HUES64 (cell line): Measurements from ENCODE around the gene RIN3.

Source experiments
- H3K27ac ChIP-seq: 2 replicates; pipeline ENCODE4 v1.7.0; 2013; ENCODE audit warnings: low read depth, low read length, inconsistent platforms
- H3K27me3 ChIP-seq: 2 replicates; pipeline ENCODE4 v1.6.1; 2013; ENCODE audit warnings: mild to moderate bottlenecking, low read length; ENCODE audit not compliant: insufficient read depth
- H3K36me3 ChIP-seq: 2 replicates; pipeline ENCODE4 v1.6.1; 2013; ENCODE audit warnings: mild to moderate bottlenecking, low read length; ENCODE audit not compliant: insufficient read depth
- H3K4me1 ChIP-seq: 2 replicates; pipeline ENCODE4 v1.6.1; 2013; ENCODE audit warnings: mild to moderate bottlenecking, low read length, moderate library complexity; ENCODE audit not compliant: insufficient read depth
- H3K4me3 ChIP-seq: 2 replicates; pipeline ENCODE4 v1.5.1; 2013; ENCODE audit warnings: mild to moderate bottlenecking, low read length, moderate library complexity
- H3K9ac ChIP-seq: 2 replicates; pipeline ENCODE4 v1.6.1; 2013; ENCODE audit warnings: mild to moderate bottlenecking, low read depth, low read length
- H3K9me3 ChIP-seq: 2 replicates; pipeline ENCODE4 v1.6.1; 2013; ENCODE audit warnings: low read depth, low read length; ENCODE audit not compliant: insufficient read depth
- WGBS: fragments of 150-250, 120-280 bp; methylation state at CpG from one replicate; pipeline ENCODE4 v1.1.7; 2013; ENCODE audit warnings: missing lambda C conversion rate; 5-methylcytosine and 5-hydroxymethylcytosine counted together

The RIN3 gene

DNA sequence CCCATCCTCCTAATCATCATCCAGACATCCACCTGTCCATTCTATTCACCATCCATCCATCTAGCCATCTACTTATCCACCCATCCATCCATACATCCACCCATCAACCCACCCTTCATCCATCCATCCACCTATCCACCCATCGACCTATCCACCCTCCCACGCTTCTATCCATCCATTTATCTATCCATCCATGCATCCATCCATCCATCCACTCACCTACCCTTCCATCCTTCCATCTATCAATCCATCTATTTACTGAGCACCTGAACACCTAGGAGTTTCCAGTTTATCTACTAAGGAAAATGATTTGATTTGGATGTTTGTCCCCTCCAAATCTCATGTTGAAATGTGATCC lies 7.5 kb downstream of the RIN3 start:
- Histone ChIP-seq H3K36me3 (no peaks in the 10 kb centered on the region), H3K9ac (no peak overlapping the region), H3K27ac (no peak overlapping the region), H3K9me3 (no peaks in the 10 kb centered on the region), H3K4me1 (no peaks in the 10 kb centered on the region), H3K27me3 (peaks cover 8% of the 10 kb centered on the region), H3K4me3 (no peak overlapping the region)
- 94% methylated on average over 2 of the region's 2 CpGs for WGBS

DNA sequence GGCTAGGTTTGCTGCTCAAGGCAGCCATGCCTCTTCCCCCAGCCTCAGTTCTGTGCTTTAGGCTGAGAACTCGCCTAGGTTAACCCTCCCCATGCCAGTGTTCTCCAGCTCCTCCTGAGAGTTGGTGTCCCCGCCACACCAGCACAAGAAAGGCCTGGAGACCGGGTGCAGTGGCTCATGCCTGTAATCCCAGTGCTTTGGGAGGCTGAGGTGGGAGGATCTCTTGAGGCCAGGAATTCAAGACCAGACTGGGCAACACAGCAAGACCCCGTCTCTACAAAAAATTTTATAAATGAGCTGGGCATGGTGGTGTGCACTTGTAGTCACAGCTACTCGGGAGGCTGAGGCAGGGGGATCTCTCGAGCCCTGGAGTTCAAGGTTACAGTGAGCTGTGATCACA lies 10.2 kb downstream of the RIN3 start:
- WGBS: 89% methylated on average over 6 of the region's 6 CpGs
- H3K27ac ChIP-seq: no peak overlapping the region
- H3K9me3 ChIP-seq: no peaks in the 10 kb centered on the region
- H3K4me1 ChIP-seq: no peaks in the 10 kb centered on the region
- no peak overlapping the region for H3K9ac ChIP-seq
- no peaks in the 10 kb centered on the region for H3K27me3 ChIP-seq
- H3K4me3 ChIP-seq: no peak overlapping the region
- H3K36me3 ChIP-seq: no peaks in the 10 kb centered on the region

DNA sequence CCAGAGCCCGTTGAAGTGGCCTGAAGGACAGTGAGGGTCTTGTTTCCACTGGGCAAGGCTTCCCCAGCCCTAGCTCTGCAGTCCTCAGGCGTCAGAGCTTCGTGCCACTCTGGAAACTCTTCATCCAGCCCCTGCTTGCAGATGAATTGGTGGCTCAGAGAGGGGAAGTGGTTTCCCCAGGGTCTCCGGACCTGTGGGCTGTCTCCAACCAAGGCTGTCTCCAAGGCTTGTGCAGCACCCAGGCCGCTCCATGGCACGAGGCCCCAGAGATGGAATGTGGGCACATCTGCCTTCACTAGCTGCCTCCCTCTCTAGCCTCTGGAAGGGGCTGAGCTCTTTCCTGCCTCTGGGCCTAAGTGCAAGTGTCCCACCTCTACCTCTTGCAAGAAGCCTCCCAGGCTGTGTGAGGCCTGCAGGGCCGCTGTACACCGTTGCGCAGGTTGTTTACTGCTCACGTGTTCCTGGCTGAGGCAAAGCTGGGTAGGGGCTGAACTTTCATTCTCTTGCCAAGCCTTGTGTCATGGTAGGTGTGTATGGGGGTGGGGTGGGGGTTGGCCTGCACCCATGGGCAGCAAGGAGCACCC lies 11.1 kb downstream of the RIN3 start:
- Histone ChIP-seq H3K36me3 (no peaks in the 10 kb centered on the region), H3K27ac (no peak overlapping the region), H3K9ac (no peak overlapping the region), H3K4me1 (no peaks in the 10 kb centered on the region), H3K4me3 (no peak overlapping the region), H3K27me3 (no peaks in the 10 kb centered on the region), H3K9me3 (no peaks in the 10 kb centered on the region)
- 93% methylated on average over 10 of the region's 10 CpGs for WGBS

DNA sequence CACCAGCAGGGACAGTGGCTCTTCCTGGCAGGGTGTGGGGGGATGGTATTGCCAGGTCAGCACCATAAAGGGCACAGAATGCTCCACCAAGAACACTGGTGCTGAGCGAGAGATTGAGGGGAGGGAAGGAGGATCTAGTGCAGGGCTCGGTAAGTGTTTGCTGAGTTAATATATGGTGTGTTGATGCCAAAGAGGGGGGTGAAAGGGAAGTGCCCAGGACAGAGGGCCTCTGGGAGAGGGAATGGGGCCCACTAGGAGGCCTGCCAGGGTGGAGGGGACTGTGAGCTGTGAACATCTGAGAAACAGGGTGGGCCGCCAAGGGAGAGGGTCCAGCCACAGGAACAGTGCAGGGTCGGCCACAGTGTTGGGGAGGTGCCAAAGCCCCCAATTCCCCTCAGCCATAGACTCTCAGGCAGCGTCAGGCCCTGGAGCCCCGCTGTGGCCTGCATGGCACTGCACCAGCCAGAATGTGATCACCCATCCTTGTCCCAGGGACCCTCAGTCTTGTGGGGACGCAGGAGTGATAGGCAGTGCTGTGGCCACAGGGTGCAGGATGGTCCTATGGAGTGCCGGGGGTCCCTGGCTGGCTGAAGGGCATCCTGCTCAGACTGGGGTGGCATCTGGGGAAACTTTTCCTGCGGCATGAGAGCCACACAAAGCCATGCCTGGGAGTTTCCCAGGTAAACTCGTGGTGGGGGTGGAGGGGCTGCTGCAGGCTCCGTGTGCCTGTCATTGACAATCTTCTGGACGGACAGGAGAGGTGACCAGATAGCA lies 11.9 kb downstream of the RIN3 start:
- 94% methylated on average over 12 of the region's 12 CpGs for WGBS
- no peak overlapping the region for H3K27ac ChIP-seq

DNA sequence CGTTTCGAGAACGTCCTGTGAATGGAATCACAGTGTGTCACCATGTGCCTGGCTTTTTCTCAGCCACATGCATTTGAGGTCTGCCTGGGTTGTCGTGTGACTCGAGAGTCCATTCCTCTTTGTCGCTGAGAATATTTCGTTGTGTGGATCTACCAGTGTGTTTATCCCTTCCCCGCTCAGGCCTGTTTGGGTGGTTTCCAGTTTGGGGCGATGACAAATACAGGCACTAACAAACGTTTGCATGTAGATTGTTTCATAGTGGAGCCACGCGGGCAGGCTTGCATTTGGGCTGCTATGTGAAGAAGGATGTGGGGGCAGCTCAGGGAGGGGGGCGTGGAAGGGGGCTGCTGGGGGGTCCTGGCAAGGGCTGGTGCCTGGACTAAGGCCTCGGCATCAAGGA lies 14.1 kb downstream of the RIN3 start:
- Histone ChIP-seq H3K27me3 (no peaks in the 10 kb centered on the region), H3K9me3 (no peaks in the 10 kb centered on the region), H3K9ac (no peak overlapping the region), H3K36me3 (no peaks in the 10 kb centered on the region), H3K4me1 (no peaks in the 10 kb centered on the region), H3K27ac (no peak overlapping the region), H3K4me3 (no peak overlapping the region)
- 89% methylated on average over 14 of the region's 14 CpGs for WGBS

More for the DNA sequence above, 11.9 kb downstream of the RIN3 start:
- no peaks in the 10 kb centered on the region for H3K27me3 ChIP-seq
- H3K4me1 ChIP-seq: no peaks in the 10 kb centered on the region
- no peaks in the 10 kb centered on the region for H3K9me3 ChIP-seq
- no peak overlapping the region; the same call in 1 of the 2 replicates for H3K9ac ChIP-seq
- H3K4me3 ChIP-seq: no peak overlapping the region
- H3K36me3 ChIP-seq: no peaks in the 10 kb centered on the region

DNA sequence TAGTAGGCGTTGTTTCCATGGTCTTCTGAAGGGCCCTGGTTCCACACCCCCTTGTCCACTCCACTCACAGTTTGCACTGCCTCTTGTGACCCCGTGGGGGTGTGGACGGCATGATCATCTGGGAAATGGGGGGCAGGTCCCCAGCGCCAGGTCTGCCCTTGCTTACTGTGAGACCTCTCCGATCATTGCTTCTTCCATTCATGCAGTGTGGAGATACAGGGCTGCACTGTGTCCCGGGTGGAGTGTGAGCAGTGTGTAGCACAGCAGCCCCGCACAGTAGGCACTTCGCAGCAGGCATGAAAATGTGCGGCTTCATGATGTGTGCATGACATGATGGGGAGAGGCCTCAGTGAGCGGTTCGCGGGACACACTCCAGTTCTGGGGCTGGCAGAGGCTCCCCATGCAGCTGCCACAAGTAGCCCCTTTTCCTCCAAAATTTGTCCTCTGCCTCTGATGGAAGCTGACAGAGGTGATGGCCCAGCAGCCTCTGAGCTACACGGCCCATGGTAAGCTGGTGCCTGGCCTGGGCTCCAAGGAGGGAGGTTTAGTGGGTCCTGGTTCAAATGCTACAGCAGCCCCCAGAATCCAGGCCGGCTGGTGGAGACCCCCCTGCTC lies 15.0 kb downstream of the RIN3 start:
- Histone ChIP-seq H3K27ac (no peak overlapping the region), H3K9me3 (no peaks in the 10 kb centered on the region), H3K4me1 (no peaks in the 10 kb centered on the region), H3K4me3 (no peak overlapping the region), H3K27me3 (no peaks in the 10 kb centered on the region), H3K36me3 (no peaks in the 10 kb centered on the region), H3K9ac (no peak overlapping the region)
- WGBS: 96% methylated on average over 14 of the region's 14 CpGs

DNA sequence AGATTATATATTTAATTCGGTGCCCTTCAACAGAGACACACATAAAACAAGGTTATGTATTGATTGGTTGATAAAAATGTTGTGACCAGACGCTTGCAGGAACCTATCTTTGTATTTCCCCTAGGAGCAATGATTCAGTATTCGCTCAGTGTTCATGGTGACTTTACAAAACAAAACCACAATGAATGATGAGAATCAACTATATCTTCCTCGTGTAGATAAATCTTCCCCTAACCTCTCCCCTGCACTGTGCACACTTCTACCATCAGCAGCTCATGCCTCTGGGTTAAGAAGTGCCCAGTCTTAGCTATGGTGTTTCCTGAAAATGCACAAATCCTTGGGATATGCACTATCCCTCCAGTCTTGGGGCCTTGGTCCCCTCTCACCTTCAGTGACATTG lies 16.3 kb downstream of the RIN3 start:
- no peak overlapping the region for H3K27ac ChIP-seq
- WGBS: 95% methylated on average over 3 of the region's 4 CpGs
- H3K4me3 ChIP-seq: no peak overlapping the region
- no peak overlapping the region for H3K9ac ChIP-seq
- H3K4me1 ChIP-seq: no peaks in the 10 kb centered on the region
- no peaks in the 10 kb centered on the region for H3K36me3 ChIP-seq
- no peaks in the 10 kb centered on the region for H3K9me3 ChIP-seq
- no peaks in the 10 kb centered on the region for H3K27me3 ChIP-seq

DNA sequence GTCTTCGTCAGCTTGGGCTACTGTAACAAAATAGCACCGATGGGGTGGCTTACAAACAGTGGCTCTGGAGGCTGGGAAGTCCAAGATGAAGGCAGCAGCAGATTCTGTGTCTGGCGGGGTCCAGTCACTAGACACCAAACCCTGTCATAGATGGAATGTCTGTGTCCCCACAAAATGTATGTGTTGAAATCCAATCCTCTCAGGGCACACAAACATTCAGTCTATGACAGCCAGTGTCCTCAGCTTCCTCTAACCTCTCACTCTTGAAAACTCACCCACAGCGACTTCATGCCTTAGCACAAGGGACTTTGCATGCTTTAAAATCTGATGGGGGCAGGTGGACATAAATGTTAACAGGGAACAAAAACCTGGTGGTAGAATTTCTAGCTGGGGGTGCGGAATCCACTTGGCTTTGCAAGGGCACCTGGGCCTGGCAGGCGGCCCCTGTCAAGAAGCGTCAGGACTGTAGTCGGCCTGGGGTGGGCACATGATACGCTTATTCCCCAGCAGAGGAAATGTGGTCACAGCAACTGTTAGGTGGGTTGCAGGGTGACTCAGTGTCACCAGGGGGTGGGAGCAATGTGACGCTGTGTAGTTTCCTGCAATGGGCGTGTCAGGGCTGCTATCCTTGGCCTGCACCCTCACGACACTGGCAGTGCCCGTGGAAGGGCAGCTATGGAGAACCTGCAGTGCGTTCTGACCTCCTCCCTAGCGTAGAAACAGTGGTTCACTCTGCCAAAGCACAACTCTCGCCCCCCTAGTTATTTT lies 17.7 kb downstream of the RIN3 start:
- H3K9me3 ChIP-seq: no peaks in the 10 kb centered on the region
- no peaks in the 10 kb centered on the region for H3K4me1 ChIP-seq
- no peak overlapping the region for H3K9ac ChIP-seq
- 92% methylated on average over 16 of the region's 16 CpGs for WGBS
- H3K36me3 ChIP-seq: no peaks in the 10 kb centered on the region
- no peak overlapping the region for H3K4me3 ChIP-seq
- no peak overlapping the region for H3K27ac ChIP-seq
- H3K27me3 ChIP-seq: no peaks in the 10 kb centered on the region

DNA sequence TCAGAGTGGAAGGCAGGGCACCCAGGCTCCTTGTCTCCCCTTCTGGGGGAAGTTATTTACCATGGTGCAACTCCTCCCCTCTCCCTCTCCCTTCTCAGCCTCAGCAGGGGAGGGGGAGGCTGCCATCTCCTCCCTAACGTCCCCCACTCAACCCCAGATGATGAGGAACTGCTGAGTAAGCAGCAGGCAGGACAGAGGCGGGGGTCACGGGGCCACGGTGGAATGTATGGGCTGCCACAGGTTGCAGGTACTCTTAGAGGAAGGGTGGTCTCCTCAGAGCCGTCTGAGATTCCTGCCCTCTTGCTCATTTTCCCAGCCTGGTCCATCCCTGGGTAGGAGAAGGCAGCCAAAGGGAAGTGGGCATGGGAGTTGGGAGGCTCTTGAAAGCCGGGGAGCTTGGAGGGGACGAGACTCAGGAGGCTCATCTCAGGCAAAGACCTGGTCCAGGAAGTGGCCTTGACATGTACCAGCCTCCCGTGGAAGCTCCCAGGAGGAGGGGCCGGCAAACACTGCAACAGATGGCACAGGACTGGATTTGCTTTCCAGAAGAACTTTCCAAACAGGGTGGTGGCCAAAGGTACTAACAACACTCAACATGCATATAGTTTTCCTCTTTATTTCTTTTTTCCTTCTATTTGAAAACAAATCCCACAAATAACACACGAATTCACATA lies 19.0 kb downstream of the RIN3 start:
- 85% methylated on average over 9 of the region's 10 CpGs for WGBS
- H3K36me3 ChIP-seq: no peaks in the 10 kb centered on the region
- H3K4me1 ChIP-seq: no peaks in the 10 kb centered on the region
- H3K4me3 ChIP-seq: no peak overlapping the region
- H3K9me3 ChIP-seq: no peaks in the 10 kb centered on the region
- H3K27me3 ChIP-seq: no peaks in the 10 kb centered on the region
- H3K27ac ChIP-seq: no peak overlapping the region
- no peak overlapping the region for H3K9ac ChIP-seq

DNA sequence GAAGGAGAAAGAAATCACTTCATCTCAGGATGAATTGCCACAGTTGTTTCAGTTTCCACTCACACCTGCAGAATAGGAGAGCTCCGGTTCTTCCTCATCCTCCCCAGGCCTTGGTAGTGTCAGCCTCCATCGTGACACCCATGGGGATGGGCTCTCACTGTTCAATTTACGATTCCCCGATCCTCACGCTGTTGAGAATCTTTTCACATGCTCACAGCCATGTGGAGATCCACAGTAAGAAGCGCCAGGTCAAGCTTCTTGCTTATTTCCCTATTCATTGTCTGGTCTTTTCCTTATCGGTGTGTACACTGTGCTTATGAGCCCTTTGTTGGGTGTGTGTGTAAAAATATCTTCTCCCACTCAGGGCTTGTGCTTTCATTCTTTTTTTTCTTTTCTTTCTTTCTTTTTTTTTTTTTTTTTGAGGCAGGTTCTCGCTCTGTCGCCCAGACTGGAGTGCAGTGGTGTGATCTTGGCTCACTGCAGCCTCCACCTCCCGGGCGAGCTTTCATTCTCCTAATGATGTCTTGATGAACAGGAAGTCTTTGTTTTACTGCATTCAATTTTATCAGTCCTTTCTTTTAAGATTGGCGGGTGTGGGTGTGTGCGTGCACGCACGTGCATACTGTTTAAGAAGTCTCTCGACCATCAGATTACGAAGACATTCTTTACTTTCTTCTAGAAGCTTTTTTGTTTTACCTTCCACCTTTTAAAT lies 21.5 kb downstream of the RIN3 start:
- H3K4me1 ChIP-seq: 0 out of 2 replicates have a peak, but pooled peaks cover 3% of the 10 kb centered on the region
- no peak overlapping the region for H3K9ac ChIP-seq
- no peaks in the 10 kb centered on the region for H3K9me3 ChIP-seq
- no peaks in the 10 kb centered on the region for H3K27me3 ChIP-seq
- no peak overlapping the region for H3K4me3 ChIP-seq
- 91% methylated on average over 13 of the region's 17 CpGs for WGBS
- H3K36me3 ChIP-seq: no peaks in the 10 kb centered on the region
- H3K27ac ChIP-seq: no peak overlapping the region
